MM.1S (cell line): Measurements from ENCODE around the gene PCSK9.

Source experiments
- EZH2 ChIP-seq: fragments of 300-600 bp; sonication (generic); optimal IDR thresholded peaks from 2 replicates; pipeline ENCODE3; 2017; ENCODE audit warnings: low read depth, mild to moderate bottlenecking, antibody characterized with exemption, low read length, mixed read lengths
- TF ChIP-seq, protein P1 (sequence below): fragments of 300-600 bp; sonication (generic); IDR thresholded peaks from 2 replicates; pipeline ENCODE4 v1.5.1; 2016; ENCODE audit warnings: antibody characterized with exemption, low read length, mixed read lengths

DNA sequence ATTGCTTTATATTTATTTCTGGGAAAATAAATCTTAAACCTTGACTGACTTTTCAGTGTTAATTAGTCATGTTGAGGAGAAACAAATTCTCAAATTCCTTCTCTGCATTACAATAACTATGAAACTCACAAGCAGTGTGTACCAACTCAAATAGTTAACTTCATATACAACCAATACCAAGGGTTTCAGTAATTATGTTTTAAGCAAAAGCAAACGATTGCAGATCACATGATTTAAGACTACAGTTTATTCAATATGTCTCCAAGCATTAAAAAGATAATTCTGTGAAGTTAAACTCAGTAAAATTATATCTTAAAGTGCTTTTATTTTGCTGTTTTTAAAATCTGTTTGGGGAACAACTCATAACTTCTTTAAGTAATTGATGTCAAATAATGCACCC, 28.6 kb downstream of the PCSK9 start:
- TF ChIP-seq, protein P1, sequence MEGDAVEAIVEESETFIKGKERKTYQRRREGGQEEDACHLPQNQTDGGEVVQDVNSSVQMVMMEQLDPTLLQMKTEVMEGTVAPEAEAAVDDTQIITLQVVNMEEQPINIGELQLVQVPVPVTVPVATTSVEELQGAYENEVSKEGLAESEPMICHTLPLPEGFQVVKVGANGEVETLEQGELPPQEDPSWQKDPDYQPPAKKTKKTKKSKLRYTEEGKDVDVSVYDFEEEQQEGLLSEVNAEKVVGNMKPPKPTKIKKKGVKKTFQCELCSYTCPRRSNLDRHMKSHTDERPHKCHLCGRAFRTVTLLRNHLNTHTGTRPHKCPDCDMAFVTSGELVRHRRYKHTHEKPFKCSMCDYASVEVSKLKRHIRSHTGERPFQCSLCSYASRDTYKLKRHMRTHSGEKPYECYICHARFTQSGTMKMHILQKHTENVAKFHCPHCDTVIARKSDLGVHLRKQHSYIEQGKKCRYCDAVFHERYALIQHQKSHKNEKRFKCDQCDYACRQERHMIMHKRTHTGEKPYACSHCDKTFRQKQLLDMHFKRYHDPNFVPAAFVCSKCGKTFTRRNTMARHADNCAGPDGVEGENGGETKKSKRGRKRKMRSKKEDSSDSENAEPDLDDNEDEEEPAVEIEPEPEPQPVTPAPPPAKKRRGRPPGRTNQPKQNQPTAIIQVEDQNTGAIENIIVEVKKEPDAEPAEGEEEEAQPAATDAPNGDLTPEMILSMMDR, result no peak
- no peak for TF ChIP-seq EZH2
